ENCODE measurements around the gene RNASEH2A. TPM values are rescaled to one million over a fixed set of nuclear protein-coding genes. Genes with fewer than 3 reads are reported as not detected.

The RNASEH2A gene
- polyA plus RNA-seq, 1 of the 3 experiments (the other 2 are of a cell fraction) = 48.1 TPM

DNA sequence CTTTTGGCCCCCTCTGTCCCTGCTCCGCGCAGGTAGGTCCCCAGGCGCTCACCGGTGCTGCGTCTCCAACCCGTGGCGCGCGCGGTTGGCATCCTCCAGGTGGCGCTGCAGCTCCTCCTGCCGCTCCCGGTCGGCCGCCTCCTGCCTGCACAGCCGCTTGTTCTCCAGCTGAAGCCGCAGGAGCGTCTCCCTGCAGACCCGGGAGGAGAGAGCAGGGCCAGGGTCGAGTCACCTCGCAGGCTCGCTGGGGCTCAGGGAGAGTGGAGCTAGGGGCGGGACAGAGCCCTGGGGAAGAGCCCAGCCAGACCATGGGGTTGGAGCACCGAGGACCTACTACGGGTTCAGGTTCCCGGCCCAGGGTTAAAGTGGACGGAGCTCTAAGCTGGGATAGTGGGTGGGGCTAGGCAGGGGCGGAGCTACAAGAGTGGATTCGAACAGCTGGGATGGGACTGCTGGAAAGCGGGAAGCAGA, 40.3 kb upstream of the RNASEH2A start:
- POLR2A ChIA-PET = interaction anchor here (1.1 kb wide), 1 partner anchor 25 kb away, joined by 3 read pairs; the partner anchor contains the start of gene JUNB
- H2AFZ ChIP-seq (ENCODE audit: low read depth) = no peak overlapping the region
- WGBS (ENCODE audit: low lambda C conversion rate) = 88% methylated on average over 28 of the region's 30 CpGs
- H3K79me2 ChIP-seq (ENCODE audit: insufficient read depth) = no peaks in the 10 kb centered on the region
- no peaks in the 10 kb centered on the region for H3K9me3 ChIP-seq
- H3K36me3 ChIP-seq (replicated peaks in 1 of 2; ENCODE audit: control insufficient read depth in 1 of 2, insufficient read depth in 2 of 2, low read length in 1 of 2) = peaks cover 4 to 11% of the 10 kb centered on the region in 2 experiments
- H3K4me1 ChIP-seq (ENCODE audit: control insufficient read depth in 1 of 2, insufficient read depth in 2 of 2, low read depth in 1 of 2, low read length in 1 of 2) = peaks cover 0 to 3% of the 10 kb centered on the region in 2 experiments; a peak in 1 of 4 replicates
- no peaks in the 10 kb centered on the region for H3F3A ChIP-seq (replicated peaks; ENCODE audit: insufficient read depth)
- TF ChIP-seq CHD2 (IDR thresholded peaks at IDR 0.05; ENCODE audit: low read length, partially characterized antibody) (no peak), GABPA (IDR thresholded peaks at IDR 0.05; ENCODE audit: low read depth) (no peak), SMC3 (IDR thresholded peaks at IDR 0.05; ENCODE audit: low read depth, low read length) (no peak), POLR2AphosphoS5 (IDR thresholded peaks at IDR 0.05; ENCODE audit: low read depth, low read length) (no peak), TEAD4 (IDR thresholded peaks at IDR 0.05; ENCODE audit: borderline replicate concordance, insufficient read depth) (no peak), MXI1 (IDR thresholded peaks at IDR 0.05; ENCODE audit: low read depth, low read length) (no peak), FOXM1 (IDR thresholded peaks at IDR 0.05; ENCODE audit: low read depth) (no peak), EP300 (IDR thresholded peaks at IDR 0.05; ENCODE audit: borderline replicate concordance in 1 of 2, low read depth in 1 of 2, low read length in 1 of 2) (no peak), GATA2 (CRISPR knock-in tag; IDR thresholded peaks at IDR 0.05) (no peak), EZH2phosphoT487 (IDR thresholded peaks at IDR 0.05; ENCODE audit: borderline replicate concordance, low read depth) (no peak), SIN3A (IDR thresholded peaks at IDR 0.05; ENCODE audit: borderline replicate concordance, low read depth, low read length) (no peak)
- TF ChIP-seq, protein P1, sequence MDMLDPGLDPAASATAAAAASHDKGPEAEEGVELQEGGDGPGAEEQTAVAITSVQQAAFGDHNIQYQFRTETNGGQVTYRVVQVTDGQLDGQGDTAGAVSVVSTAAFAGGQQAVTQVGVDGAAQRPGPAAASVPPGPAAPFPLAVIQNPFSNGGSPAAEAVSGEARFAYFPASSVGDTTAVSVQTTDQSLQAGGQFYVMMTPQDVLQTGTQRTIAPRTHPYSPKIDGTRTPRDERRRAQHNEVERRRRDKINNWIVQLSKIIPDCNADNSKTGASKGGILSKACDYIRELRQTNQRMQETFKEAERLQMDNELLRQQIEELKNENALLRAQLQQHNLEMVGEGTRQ (IDR thresholded peaks at IDR 0.05; ENCODE audit: borderline replicate concordance, low read depth, low read length) = no peak
- TF ChIP-seq, protein P2, sequence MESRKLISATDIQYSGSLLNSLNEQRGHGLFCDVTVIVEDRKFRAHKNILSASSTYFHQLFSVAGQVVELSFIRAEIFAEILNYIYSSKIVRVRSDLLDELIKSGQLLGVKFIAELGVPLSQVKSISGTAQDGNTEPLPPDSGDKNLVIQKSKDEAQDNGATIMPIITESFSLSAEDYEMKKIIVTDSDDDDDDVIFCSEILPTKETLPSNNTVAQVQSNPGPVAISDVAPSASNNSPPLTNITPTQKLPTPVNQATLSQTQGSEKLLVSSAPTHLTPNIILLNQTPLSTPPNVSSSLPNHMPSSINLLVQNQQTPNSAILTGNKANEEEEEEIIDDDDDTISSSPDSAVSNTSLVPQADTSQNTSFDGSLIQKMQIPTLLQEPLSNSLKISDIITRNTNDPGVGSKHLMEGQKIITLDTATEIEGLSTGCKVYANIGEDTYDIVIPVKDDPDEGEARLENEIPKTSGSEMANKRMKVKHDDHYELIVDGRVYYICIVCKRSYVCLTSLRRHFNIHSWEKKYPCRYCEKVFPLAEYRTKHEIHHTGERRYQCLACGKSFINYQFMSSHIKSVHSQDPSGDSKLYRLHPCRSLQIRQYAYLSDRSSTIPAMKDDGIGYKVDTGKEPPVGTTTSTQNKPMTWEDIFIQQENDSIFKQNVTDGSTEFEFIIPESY (IDR thresholded peaks at IDR 0.05; ENCODE audit: borderline replicate concordance, low read depth) = no peak
- TF ChIP-seq, protein P3, sequence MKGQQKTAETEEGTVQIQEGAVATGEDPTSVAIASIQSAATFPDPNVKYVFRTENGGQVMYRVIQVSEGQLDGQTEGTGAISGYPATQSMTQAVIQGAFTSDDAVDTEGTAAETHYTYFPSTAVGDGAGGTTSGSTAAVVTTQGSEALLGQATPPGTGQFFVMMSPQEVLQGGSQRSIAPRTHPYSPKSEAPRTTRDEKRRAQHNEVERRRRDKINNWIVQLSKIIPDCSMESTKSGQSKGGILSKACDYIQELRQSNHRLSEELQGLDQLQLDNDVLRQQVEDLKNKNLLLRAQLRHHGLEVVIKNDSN (IDR thresholded peaks at IDR 0.05; ENCODE audit: borderline replicate concordance, low read depth) = no peak
- H4K20me1 ChIP-seq (ENCODE audit: insufficient read depth) = no peaks in the 10 kb centered on the region
- DNase-seq = no peak
- H3K4me3 ChIP-seq (ENCODE audit: low read depth in 2 of 2, low read length in 1 of 2) = no peak overlapping the region
- H3K9ac ChIP-seq = no peak overlapping the region
- H3K9me2 ChIP-seq = no peaks in the 10 kb centered on the region
- no peak overlapping the region for H3K4me2 ChIP-seq
- CTCF ChIA-PET = interaction anchor here (1.7 to 17.5 kb wide), 5 partner anchors 7 to 81 kb away, joined by 5 to 321 read pairs (median 75); partner anchors contain the start of genes BEST2, GET3, JUNB and PRDX2
- H3K27ac ChIP-seq (ENCODE audit: low read depth in 2 of 2, low read length in 1 of 2) = no peak overlapping the region
- no peaks in the 10 kb centered on the region for H3K27me3 ChIP-seq (ENCODE audit: insufficient read depth)

Measured in SK-N-SH (cell line).